HG02623 (cell line): Measurements from ENCODE around the gene CLIC4.
"Not testable (repeated sequence)": the region's sequence is repeated elsewhere in the genome, so short reads cannot be mapped to it uniquely, and the experiment has no call there.

Experiments used
- ATAC-seq: cut with Tn5 transposase; IDR thresholded peaks from one replicate; pipeline ENCODE4 v1.9.1; 2021; ENCODE audit warnings: moderate library complexity; ENCODE audit not compliant: unreplicated experiment

CLIC4 gene

GRCh38 chr1:24769656-24770651, 24.7 kb downstream of the CLIC4 start:
- no peak for ATAC-seq

DNA sequence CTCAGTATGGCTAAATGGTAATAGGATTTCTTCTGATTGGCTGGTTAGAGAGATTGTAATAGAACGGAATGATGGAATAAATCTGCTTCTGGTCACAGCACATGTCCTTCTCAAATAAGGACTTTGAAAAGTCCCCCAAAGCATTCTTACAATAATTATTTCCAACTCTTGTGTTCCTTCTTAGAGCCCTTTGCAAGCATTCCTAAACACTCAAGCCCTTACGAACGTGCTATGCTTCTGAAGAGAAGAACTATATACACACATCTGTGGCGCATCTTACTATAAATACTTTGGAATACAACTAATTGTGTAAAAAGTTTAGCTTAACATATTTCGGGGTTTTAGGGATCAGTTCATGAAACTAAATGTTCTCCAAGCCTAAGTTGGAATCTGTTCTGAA, 25.6 kb downstream of the CLIC4 start:
- ATAC-seq: no peak

- no peak for ATAC-seq
Measured at GRCh38 chr1:24771574-24771973, 26.3 kb downstream of the CLIC4 start.

GRCh38 chr1:24773618-24774017, 28.4 kb downstream of the CLIC4 start:
- no peak for ATAC-seq

DNA sequence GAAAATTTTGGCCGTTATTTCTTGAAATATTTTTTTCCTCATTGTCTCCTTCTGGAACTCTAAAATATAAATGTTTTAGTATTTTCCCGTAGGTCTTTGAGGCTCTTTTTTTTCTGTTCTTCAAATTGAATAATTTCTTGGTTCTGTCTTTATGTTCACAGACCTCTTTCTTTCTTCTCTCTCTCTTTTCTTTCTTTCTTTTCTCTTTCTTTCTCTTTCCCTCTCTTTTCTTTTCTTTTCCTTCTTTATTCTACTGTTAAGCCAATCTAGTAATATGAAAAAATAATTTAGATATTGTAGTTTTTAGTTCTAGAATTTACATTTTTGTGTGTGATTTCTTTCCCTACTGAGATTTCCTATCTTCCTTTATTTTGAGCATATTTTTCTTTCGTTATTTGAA, 30.1 kb downstream of the CLIC4 start:
- ATAC-seq: no peak

- no peak for ATAC-seq
Measured at GRCh38 chr1:24775916-24776315, 30.7 kb downstream of the CLIC4 start.

GRCh38 chr1:24776821-24777220, 31.6 kb downstream of the CLIC4 start:
- ATAC-seq: no peak

- no peak for ATAC-seq
Measured at GRCh38 chr1:24778141-24778540, 32.9 kb downstream of the CLIC4 start.

DNA sequence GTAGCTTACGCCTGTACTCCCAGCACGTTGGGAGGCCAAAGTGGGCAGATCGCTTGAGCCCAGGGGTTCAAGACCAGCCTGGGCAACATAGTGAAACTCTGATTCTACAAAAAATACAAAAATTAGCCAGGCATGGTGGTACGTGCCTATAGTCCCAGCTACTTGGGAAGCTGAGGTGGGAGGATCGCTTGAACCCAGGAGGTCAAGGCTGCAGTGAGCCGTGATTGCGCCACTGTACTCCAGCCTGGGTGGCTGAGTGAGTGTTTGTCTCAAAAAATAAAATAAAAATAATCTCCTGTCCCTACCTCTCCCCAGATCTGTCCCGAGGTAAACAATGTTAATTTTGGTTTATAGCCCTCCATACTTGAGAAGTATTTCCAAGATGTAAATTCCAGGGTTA, 34.0 kb downstream of the CLIC4 start:
- ATAC-seq: not testable (repeated sequence)

DNA sequence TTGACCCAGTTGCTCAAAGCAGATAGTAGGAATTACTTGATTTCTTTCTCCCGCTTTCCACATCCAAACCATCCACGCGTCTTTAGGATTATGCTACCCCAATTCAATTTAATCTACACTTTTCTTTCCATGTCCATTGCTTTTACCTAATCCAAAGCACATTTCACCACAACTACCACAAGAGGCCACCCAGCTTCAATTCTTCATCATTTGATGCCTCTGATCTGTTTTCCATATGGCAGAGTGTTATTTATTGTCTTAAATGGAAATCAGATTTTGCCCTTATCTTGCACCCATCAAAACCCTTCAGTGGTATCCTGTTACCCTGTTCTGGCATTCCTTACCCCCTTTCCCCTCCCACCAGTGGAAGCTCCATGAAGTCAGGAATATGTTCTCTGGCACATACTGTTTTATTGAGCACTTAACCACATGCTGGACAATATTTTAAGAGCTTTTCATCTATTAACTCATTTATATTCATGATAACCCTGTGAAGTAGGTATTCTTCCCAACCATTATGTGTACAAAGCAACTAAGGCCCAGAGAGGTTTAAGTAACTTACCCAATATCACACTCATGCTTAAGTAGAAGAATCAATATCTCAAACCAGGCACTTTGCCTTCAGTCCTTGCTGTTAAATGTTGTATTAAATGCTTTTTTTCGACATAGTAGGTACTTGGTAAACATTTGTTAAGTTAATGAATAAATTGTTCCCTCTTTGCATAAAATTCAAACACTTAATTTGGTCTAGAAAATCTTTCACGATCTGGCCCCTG, 34.6 kb downstream of the CLIC4 start:
- ATAC-seq: no peak

GRCh38 chr1:24780626-24781025, 35.4 kb downstream of the CLIC4 start:
- not testable (repeated sequence) for ATAC-seq

- ATAC-seq: no peak
Measured at GRCh38 chr1:24782689-24783088, 37.4 kb downstream of the CLIC4 start.

GRCh38 chr1:24783713-24784112, 38.5 kb downstream of the CLIC4 start:
- ATAC-seq: no peak

DNA sequence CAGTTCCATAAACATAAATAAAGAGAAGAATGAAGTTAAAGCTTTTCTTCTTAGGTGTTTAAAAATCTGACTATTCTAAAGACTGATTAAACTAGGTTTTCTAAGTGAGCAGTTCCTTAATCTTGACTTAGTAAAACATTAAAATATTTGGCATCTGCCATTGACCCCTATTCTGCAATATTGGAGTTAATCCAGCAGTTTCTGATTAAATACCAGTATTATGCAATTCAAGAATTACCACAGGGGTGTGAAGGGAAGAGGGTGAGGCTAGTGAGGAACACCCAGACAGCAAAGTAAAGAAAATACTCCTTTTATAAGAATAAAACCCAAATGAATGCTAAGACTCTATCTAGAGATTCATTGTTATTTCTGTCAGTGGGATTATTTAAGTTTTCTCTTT, 40.9 kb downstream of the CLIC4 start:
- ATAC-seq: no peak

DNA sequence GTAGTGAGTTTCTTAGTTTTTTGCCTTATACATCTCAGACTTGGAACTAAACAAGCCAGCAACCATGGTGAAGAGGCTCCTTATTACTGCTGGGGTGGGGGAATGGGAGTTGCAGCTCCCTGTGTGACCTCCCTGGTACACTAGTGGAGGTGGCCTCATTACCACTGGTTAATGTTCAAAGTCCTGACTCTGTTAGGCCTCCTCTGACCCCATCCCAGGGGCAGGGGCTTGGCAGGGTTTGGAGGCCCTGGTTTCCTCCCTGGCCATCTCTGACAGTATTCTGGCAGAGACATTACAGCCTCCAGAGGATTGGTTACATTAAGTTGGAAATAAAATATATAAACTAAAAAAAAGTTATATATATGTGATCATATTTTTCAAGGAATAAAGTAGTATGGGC, 45.2 kb downstream of the CLIC4 start:
- no peak for ATAC-seq

GRCh38 chr1:24793447-24794129, 48.3 kb downstream of the CLIC4 start:
- no peak for ATAC-seq

- not testable (repeated sequence) for ATAC-seq
Measured at GRCh38 chr1:24794130-24794502, 48.9 kb downstream of the CLIC4 start.

DNA sequence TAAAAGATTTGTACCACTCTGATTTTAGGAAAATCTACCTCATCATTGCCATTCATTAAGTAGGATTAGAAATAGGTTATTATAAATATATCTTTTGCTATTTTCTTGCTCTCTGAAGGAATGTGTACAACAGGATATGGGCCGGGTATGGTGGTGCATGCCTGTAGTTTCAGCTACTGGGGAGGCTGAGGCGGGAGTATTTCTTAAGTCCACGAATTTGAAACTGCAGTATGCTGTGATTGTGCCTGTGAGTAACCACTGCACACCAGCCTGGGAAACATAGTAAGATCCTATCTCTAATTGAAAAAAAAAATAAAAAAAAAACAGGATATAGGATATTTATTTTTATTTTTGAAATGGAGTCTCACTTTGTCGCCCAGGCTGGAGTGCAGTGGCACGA, 50.0 kb downstream of the CLIC4 start:
- ATAC-seq: no peak

DNA sequence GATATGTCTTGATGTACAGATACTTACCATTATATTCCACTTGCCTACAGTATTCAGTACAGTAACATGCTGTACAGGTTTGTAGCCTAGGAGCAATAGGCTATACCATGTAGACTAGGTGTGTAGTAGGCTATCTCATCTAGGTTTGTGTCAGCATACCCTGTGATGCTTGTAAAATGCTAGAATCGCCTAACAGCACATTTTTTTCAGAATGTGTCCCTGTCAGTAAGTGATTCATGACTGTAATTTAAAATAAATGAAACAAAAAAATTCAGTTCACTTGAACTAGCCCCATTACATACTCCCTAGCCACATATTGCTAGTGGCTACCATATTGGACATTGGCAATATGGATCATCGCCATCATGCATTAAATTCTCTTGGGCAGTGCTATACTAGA, 51.3 kb downstream of the CLIC4 start:
- ATAC-seq: no peak

DNA sequence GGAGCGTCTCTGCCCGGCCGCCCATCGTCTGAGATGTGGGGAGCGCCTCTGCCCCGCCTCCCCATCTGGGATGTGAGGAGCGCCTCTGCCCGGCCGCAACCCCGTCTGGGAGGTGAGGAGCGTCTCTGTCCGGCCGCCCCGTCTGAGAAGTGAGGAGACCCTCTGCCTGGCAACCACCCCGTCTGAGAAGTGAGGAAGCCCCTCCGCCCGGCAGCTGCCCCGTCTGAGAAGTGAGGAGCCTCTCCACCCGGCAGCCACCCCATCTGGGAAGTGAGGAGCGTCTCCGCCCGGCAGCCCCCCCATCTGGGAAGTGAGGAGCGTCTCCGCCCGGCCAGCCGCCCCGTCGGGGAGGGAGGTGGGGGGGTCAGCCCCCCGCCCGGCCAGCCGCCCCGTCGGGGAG, 54.0 kb downstream of the CLIC4 start:
- not testable (repeated sequence) for ATAC-seq

DNA sequence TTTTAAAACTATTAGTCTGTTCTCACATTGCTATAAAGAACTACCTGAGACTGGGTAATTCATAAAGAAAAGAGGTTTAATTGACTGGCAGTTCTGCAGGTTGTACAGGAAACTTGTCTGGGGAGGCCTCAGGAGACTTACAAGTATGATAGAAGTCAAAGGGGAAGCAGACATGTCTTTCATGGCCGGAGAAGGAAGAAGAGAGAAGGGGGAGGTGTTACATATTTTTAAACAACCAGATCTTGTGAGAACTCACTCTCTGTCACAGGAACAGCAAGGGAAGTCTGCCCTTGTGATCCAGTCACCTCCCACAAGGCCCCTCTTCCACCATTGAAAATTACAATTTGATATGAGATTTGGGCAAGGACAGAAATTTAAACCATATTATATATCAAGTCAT, 55.9 kb downstream of the CLIC4 start:
- no peak for ATAC-seq
